Measurements from ENCODE around the gene PEX14. TPM values are rescaled to one million over a fixed set of nuclear protein-coding genes. Genes with fewer than 3 reads are reported as not detected.

Gene PEX14
- total RNA-seq, 1 experiment from 2014 or later: 29.3 TPM

DNA sequence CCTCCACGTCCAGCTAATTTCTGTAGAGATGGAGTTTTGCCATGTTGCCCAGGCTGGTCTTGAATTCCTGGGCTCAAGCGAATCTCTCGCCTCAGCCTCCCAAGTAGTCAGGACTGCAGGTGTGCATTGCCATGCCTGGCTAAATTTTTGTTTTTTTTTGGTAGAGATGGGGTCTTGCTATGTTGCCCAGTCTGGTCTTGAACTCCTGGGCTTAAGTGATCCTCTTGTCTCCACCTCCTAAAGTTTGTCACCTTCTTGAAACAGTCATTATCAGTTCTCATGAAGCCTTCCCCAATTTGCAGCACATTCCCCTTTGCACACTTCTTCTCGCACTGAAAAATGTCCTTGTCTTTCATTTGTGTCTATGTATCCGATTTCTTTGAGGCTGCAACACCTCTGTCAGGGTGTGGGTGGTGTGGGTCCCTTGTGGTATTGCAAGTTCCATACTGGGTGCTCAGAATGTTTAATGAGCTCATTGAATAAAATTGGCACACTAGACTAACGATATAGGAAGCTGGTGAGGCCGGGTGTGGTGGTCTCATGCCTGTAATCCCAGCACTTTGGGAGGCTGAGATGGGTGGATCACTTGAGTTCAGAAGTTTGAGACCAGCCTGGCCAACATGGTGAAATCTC lies 27.8 kb upstream of the PEX14 start:
- DNase-seq (ENCODE audit: low read depth, low spot score) (no peak), ATAC-seq (no peak)
- ChIA-PET RAD21 (ENCODE audit: low non-redundant PET in 1 of 2, low total read pairs in 2 of 2, uncharacterized antibody in 2 of 2, unreplicated experiment in 2 of 2) (no interaction called here), CTCF (no interaction called here), POLR2A (no interaction called here)
- H3K9ac ChIP-seq (ENCODE audit: low read length): no peak overlapping the region
- intact Hi-C loops (cut with micrococcal nuclease): no loop called here
- no peaks in the 10 kb centered on the region for H4K20me1 ChIP-seq (ENCODE audit: insufficient read depth)
- H3K4me2 ChIP-seq (ENCODE audit: low read length): no peak overlapping the region
- no peaks in the 10 kb centered on the region for H3K9me3 ChIP-seq (ENCODE audit: control insufficient read depth in 1 of 2, insufficient read depth in 1 of 2, low read depth in 1 of 2, low read length in 2 of 2)
- no peak overlapping the region for H3K4me3 ChIP-seq (replicated peaks in 1 of 2; ENCODE audit: low read depth in 1 of 2, low read length in 2 of 2)
- no peaks in the 10 kb centered on the region for H3K9me2 ChIP-seq (ENCODE audit: insufficient read depth)
- no peaks in the 10 kb centered on the region for H3K27me3 ChIP-seq (ENCODE audit: insufficient read depth, low read length)
- no peak overlapping the region for H2AFZ ChIP-seq (ENCODE audit: low read depth, low read length, poor library complexity, severe bottlenecking)
- no peaks in the 10 kb centered on the region for H3K36me3 ChIP-seq (ENCODE audit: control insufficient read depth in 1 of 2, insufficient read depth in 2 of 2, low read length in 2 of 2)
- no peaks in the 10 kb centered on the region for H3K4me1 ChIP-seq (ENCODE audit: control insufficient read depth in 1 of 2, insufficient read depth in 2 of 2, low read length in 2 of 2)
- no peak overlapping the region for H3K27ac ChIP-seq (ENCODE audit: low read depth, low read length)
- no peaks in the 10 kb centered on the region for H3K79me2 ChIP-seq (ENCODE audit: insufficient read depth, low read length)
- no TSS peak for BruUV-seq (replicated peaks)
- TF ChIP-seq TCF7L2 (IDR thresholded peaks at IDR 0.05; ENCODE audit: borderline replicate concordance, extremely low read depth, insufficient read depth, insufficient read length): no peak
- TF ChIP-seq CBX3 (IDR thresholded peaks at IDR 0.05; ENCODE audit: low read depth): no peak
- TF ChIP-seq POLR2AphosphoS5 (IDR thresholded peaks at IDR 0.05; ENCODE audit: low read depth, low read length): no peak
- TF ChIP-seq, protein P1, sequence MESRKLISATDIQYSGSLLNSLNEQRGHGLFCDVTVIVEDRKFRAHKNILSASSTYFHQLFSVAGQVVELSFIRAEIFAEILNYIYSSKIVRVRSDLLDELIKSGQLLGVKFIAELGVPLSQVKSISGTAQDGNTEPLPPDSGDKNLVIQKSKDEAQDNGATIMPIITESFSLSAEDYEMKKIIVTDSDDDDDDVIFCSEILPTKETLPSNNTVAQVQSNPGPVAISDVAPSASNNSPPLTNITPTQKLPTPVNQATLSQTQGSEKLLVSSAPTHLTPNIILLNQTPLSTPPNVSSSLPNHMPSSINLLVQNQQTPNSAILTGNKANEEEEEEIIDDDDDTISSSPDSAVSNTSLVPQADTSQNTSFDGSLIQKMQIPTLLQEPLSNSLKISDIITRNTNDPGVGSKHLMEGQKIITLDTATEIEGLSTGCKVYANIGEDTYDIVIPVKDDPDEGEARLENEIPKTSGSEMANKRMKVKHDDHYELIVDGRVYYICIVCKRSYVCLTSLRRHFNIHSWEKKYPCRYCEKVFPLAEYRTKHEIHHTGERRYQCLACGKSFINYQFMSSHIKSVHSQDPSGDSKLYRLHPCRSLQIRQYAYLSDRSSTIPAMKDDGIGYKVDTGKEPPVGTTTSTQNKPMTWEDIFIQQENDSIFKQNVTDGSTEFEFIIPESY (IDR thresholded peaks at IDR 0.05; ENCODE audit: extremely low read depth, insufficient replicate concordance, low read length): no peak
- no peak for TF ChIP-seq CEBPB (IDR thresholded peaks at IDR 0.05; ENCODE audit: low read depth)
- TF ChIP-seq, protein P2, sequence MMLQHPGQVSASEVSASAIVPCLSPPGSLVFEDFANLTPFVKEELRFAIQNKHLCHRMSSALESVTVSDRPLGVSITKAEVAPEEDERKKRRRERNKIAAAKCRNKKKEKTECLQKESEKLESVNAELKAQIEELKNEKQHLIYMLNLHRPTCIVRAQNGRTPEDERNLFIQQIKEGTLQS (IDR thresholded peaks at IDR 0.05): no peak
- no peak for TF ChIP-seq EGR1 (IDR thresholded peaks at IDR 0.05; ENCODE audit: low read depth)
- TF ChIP-seq RAD21 (IDR thresholded peaks at IDR 0.05; ENCODE audit: low read depth): no peak
- TF ChIP-seq EZH2 (IDR thresholded peaks at IDR 0.05): no peak
- TF ChIP-seq JUND (IDR thresholded peaks at IDR 0.05): no peak
- TF ChIP-seq SIN3A (IDR thresholded peaks at IDR 0.05; ENCODE audit: low read depth): no peak
- no peak for TF ChIP-seq YY1 (IDR thresholded peaks at IDR 0.05; ENCODE audit: extremely low read depth, insufficient replicate concordance, low read depth, low read length)
